Measurements from ENCODE around the gene TRIM66.

The TRIM66 gene

DNA sequence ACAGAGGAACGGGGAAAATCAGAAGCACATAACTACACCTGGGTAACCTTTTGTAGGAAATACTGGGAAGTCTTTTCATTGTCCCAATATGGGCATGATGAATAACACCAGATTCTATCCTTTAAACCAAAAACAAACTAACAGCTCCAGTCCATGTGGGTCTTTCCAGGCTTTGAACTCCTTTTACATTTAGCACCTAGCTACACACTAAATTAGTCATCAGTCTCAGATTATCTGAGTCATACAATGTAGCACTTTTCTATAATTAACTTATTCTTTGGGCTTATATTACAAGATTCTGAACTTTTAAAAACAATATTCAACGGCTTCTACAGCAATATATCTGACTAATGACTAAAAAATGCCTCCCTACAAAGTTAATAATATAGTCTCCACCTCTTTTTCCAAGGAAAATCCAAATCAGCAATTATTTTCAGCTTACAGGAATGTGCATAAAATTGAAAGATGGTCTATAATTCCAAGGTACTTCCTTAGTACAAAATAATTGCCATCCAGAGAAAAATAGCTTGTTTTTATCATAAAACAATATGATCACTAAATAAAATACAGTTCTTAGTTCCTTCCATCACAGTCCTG, 114.8 kb downstream of the TRIM66 start:
- DNase-seq (ENCODE audit: low read depth in 3 of 3) = no peak

- no peak for DNase-seq (ENCODE audit: low read depth in 3 of 3)
These were observed 115.8 kb downstream of the TRIM66 start for GRCh38 chr11:8566613-8567210.

DNA sequence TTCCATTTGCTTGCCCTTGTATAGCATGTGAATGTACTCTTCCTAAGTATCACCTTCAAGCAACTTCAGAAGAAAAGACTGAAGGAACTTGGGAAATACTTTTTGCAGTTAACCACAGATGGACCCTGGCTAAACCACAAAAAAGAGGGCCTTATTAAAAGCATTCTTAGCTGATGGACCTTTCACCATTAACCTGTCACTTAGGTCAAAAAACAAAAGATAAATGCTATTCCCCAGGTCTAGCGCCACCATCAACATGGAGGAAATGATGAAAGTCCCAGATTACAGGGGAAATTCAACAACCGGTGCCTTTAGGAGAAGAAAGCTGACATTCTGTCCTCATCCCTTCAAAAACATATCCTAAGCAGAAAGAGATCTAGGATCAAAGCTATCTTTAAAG, 117.9 kb downstream of the TRIM66 start:
- no peak for DNase-seq (ENCODE audit: low read depth in 3 of 3)

Data from stimulated activated CD4-positive, alpha-beta T cell treated with anti-CD3 and anti-CD28 coated beads, TNF-alpha, amount 100 ng/mL, for 24 hours (primary cell).